Measurements from ENCODE around the gene PEG3. TPM values are rescaled to one million over a fixed set of nuclear protein-coding genes. Genes with fewer than 3 reads are reported as not detected.

Gene PEG3
- total RNA-seq, 2 experiments from 2014 or later = 0.14 to 0.16 TPM

DNA sequence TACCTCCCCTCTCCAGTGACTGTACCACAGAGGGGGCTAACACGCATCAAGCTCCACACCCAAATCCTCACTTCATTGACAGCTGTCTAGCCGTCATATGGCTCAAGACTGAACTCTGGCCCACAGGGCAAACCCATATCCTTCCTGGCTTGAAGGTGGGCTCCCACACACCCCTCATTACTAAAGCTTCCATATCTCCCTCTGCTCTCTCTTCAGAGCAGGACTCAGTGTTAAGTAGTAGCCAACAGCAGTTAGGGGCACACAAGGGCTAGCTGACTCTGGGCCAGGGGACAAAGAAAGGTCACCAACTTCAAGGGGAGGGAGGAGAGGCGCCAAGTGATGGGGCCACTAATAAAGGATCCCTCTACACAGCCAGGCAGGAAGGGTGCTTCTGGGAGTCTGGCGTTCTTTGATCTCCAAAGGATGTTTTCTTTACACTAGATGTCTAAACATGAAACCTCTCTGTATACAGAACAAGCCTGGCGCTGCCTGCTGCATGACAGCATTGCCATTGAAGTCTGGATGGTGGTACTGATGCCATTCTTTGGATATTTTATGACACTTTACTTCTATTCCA lies 8.1 kb downstream of the PEG3 start:
- H3K4me1 Mint-ChIP-seq = no peaks in the 10 kb centered on the region
- H3K9me3 Mint-ChIP-seq = peaks cover 22% of the 10 kb centered on the region
- no peak overlapping the region for H3K27ac Mint-ChIP-seq
- H3K36me3 Mint-ChIP-seq = peaks cover 10% of the 10 kb centered on the region
- no peak overlapping the region for H3K4me3 Mint-ChIP-seq
- H3K27me3 Mint-ChIP-seq = peaks cover 23% of the 10 kb centered on the region
- no peak for DNase-seq

GRCh38 chr19:56831255-56831654 lies 9.3 kb downstream of the PEG3 start:
- no peak for DNase-seq
- Mint-ChIP-seq H3K27ac (no peak overlapping the region), H3K4me1 (no peaks in the 10 kb centered on the region), H3K27me3 (peaks cover 11% of the 10 kb centered on the region), H3K36me3 (peaks cover 5% of the 10 kb centered on the region), H3K4me3 (no peak overlapping the region), H3K9me3 (peaks cover 15% of the 10 kb centered on the region)

GRCh38 chr19:56829596-56829995 lies 10.9 kb downstream of the PEG3 start:
- no peak for DNase-seq
- H3K27me3 Mint-ChIP-seq = peaks cover 3% of the 10 kb centered on the region
- H3K27ac Mint-ChIP-seq = no peak overlapping the region

DNA sequence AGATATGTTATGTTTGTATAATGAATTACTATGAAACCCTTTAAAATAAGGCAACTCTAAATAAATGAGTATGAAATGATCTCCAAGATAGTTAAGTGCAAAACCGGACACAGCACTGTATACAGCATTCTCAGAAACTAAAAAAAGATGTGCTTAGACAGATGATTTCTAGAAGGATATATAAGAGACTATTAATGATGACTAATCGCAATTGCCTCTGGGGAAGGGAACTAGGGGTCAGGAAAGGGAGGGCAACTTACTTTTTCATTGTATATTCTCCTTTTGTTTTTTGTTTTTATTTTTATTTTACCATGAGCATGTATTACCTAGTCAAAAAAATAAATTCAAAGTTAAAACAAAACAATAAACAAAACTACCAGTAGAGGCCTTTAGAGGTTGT lies 12.8 kb downstream of the PEG3 start:
- Mint-ChIP-seq H3K36me3 (no peaks in the 10 kb centered on the region), H3K4me1 (no peaks in the 10 kb centered on the region), H3K27ac (no peak overlapping the region), H3K9me3 (peaks cover 5% of the 10 kb centered on the region), H3K4me3 (no peak overlapping the region), H3K27me3 (peaks cover 3% of the 10 kb centered on the region)
- no peak for DNase-seq

More at GRCh38 chr19:56829596-56829995, 10.9 kb downstream of the PEG3 start:
- Mint-ChIP-seq H3K4me1 (no peaks in the 10 kb centered on the region), H3K9me3 (peaks cover 7% of the 10 kb centered on the region), H3K36me3 (no peaks in the 10 kb centered on the region), H3K4me3 (no peak overlapping the region)

- H3K27me3 Mint-ChIP-seq = no peaks in the 10 kb centered on the region
- no peak for DNase-seq
- H3K27ac Mint-ChIP-seq = no peak overlapping the region
- no peaks in the 10 kb centered on the region for H3K4me1 Mint-ChIP-seq
- no peaks in the 10 kb centered on the region for H3K36me3 Mint-ChIP-seq
- no peak overlapping the region for H3K4me3 Mint-ChIP-seq
- H3K9me3 Mint-ChIP-seq = peaks cover 5% of the 10 kb centered on the region
These were observed 16.6 kb downstream of the PEG3 start for GRCh38 chr19:56823956-56824355.

DNA sequence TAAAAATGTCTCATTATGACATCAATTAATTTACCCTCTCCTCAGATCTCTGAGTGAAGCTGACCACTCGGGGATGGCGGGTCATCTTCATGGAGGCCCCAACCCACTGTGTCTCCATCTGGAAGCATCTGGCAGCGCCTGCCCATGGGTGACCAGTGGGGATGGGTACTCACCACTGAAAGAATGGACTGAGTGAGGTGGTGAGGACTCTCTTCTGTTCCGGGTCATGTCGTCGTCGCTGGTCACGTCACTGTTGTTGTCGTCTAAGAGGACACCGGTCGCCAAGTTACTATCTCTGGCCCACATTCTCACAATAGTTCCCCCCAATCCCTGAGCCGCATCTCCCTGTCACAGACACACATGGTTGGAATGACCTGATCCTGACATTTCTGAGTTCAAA lies 17.1 kb downstream of the PEG3 start:
- peaks cover 5% of the 10 kb centered on the region for H3K9me3 Mint-ChIP-seq
- no peaks in the 10 kb centered on the region for H3K36me3 Mint-ChIP-seq
- DNase-seq = no peak
- H3K27ac Mint-ChIP-seq = no peak overlapping the region
- no peaks in the 10 kb centered on the region for H3K4me1 Mint-ChIP-seq
- H3K4me3 Mint-ChIP-seq = no peak overlapping the region
- H3K27me3 Mint-ChIP-seq = no peaks in the 10 kb centered on the region

- Mint-ChIP-seq H3K4me1 (no peaks in the 10 kb centered on the region), H3K9me3 (peaks cover 2% of the 10 kb centered on the region), H3K4me3 (no peak overlapping the region), H3K27ac (no peak overlapping the region), H3K27me3 (no peaks in the 10 kb centered on the region), H3K36me3 (no peaks in the 10 kb centered on the region)
- DNase-seq = no peak
These were observed 17.8 kb downstream of the PEG3 start for GRCh38 chr19:56822755-56823154.

DNA sequence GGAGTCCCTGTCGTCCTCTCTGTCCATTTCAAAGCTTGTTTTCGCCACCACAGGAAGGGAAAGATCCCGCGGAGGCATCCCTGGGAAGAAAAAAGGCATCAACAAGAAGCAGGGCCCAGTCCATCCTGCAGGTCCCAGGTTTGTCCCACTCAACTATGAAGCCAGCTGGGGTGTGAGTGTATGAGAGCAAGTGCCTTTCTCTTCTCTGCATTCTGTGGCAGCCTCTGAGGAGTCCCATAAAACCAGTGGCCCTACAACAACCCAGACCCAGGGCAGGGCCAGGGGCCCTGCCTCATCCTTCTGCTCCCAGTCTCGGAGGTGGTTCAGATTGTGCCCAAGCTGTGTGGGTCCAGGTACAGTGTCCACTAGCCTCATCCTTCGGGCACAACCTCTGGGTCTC lies 18.9 kb downstream of the PEG3 start:
- no peaks in the 10 kb centered on the region for H3K27me3 Mint-ChIP-seq
- no peak for DNase-seq
- peaks cover 8% of the 10 kb centered on the region for H3K9me3 Mint-ChIP-seq
- H3K36me3 Mint-ChIP-seq = no peaks in the 10 kb centered on the region
- H3K27ac Mint-ChIP-seq = no peak overlapping the region
- no peak overlapping the region for H3K4me3 Mint-ChIP-seq
- H3K4me1 Mint-ChIP-seq = no peaks in the 10 kb centered on the region

DNA sequence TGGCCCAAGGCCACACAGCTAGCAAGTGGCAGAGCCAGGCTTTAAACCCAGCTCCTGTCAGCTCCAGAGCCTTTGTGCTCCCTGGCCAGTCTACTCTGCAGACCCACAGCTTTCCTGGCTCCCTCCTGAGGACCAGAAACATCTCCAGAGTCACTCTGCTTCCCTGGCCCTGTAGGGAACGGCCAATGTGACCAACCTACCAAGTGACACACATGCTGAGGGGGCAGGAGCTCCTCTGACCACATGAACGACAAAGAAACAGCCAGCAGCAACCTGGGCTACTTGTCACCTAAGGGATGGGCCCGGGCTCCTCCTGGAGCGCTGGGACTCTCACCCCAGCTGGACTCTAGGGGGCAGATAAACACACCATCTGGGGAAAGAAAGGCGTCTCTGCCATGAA lies 19.3 kb downstream of the PEG3 start:
- Mint-ChIP-seq H3K36me3 (no peaks in the 10 kb centered on the region), H3K4me1 (no peaks in the 10 kb centered on the region), H3K9me3 (peaks cover 11% of the 10 kb centered on the region), H3K27ac (no peak overlapping the region), H3K4me3 (no peak overlapping the region), H3K27me3 (no peaks in the 10 kb centered on the region)
- no peak for DNase-seq

GRCh38 chr19:56819166-56819565 lies 21.4 kb downstream of the PEG3 start:
- Mint-ChIP-seq H3K27me3 (no peaks in the 10 kb centered on the region), H3K27ac (no peak overlapping the region), H3K4me3 (no peak overlapping the region), H3K9me3 (peaks cover 15% of the 10 kb centered on the region), H3K36me3 (no peaks in the 10 kb centered on the region), H3K4me1 (no peaks in the 10 kb centered on the region)
- DNase-seq = no peak

DNA sequence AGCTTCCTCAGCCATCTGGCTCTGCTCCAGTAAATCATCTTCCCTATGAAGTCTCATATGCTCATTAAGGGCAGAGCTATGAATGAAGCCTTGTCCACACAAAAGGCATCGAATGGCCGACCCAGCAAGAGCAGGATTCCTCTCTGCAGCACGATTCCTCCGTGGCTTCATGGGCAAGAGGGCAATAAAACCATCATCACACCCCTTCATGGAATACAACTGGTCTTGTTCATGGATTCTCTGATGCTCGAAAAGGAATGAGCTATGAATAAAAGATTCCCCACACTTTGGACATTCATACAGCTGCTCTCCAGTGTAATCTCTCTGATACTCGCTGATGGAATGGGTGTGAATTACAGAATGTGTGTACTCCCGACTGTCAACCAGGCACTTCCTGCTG lies 25.9 kb downstream of the PEG3 start:
- Mint-ChIP-seq H3K4me1 (no peaks in the 10 kb centered on the region), H3K36me3 (no peaks in the 10 kb centered on the region), H3K27ac (no peak overlapping the region), H3K4me3 (no peak overlapping the region), H3K27me3 (no peaks in the 10 kb centered on the region), H3K9me3 (peaks cover 15% of the 10 kb centered on the region)
- no peak for DNase-seq

GRCh38 chr19:56813531-56813930 lies 27.0 kb downstream of the PEG3 start:
- peaks cover 18% of the 10 kb centered on the region for H3K9me3 Mint-ChIP-seq
- no peaks in the 10 kb centered on the region for H3K4me1 Mint-ChIP-seq
- H3K4me3 Mint-ChIP-seq = no peak overlapping the region
- DNase-seq = no peak
- no peak overlapping the region for H3K27ac Mint-ChIP-seq
- H3K36me3 Mint-ChIP-seq = no peaks in the 10 kb centered on the region
- no peaks in the 10 kb centered on the region for H3K27me3 Mint-ChIP-seq

- H3K36me3 Mint-ChIP-seq = no peaks in the 10 kb centered on the region
- H3K4me1 Mint-ChIP-seq = no peaks in the 10 kb centered on the region
- H3K9me3 Mint-ChIP-seq = peaks cover 13% of the 10 kb centered on the region
- no peak overlapping the region for H3K4me3 Mint-ChIP-seq
- no peaks in the 10 kb centered on the region for H3K27me3 Mint-ChIP-seq
- H3K27ac Mint-ChIP-seq = no peak overlapping the region
- DNase-seq = no peak
These were observed 29.0 kb downstream of the PEG3 start for GRCh38 chr19:56811480-56811879.

DNA sequence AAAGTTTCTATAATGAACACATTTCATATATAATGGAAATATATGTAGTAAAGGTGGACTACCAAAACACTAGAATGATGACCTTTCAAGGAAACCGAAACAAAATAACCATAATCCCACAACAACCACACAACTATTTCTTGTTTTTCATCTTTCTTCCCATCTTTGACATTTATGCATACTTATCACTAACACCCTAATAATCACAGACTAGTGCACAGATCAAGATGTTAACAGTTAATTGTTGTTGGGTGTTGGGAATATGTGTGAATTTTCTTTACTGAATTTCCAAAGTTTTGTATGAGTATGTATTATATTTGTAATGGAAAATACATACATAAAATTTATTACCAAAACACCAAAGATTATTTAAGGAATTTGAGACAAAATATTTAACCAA lies 30.3 kb downstream of the PEG3 start:
- no peak for DNase-seq
- Mint-ChIP-seq H3K4me1 (no peaks in the 10 kb centered on the region), H3K4me3 (no peak overlapping the region), H3K36me3 (no peaks in the 10 kb centered on the region), H3K27me3 (no peaks in the 10 kb centered on the region), H3K27ac (no peak overlapping the region), H3K9me3 (peaks cover 23% of the 10 kb centered on the region)

- no peak for DNase-seq
- Mint-ChIP-seq H3K27me3 (no peaks in the 10 kb centered on the region), H3K4me1 (no peaks in the 10 kb centered on the region), H3K27ac (no peak overlapping the region), H3K9me3 (peaks cover 23% of the 10 kb centered on the region), H3K36me3 (no peaks in the 10 kb centered on the region), H3K4me3 (no peak overlapping the region)
These were observed 31.7 kb downstream of the PEG3 start for GRCh38 chr19:56808717-56809392.

DNA sequence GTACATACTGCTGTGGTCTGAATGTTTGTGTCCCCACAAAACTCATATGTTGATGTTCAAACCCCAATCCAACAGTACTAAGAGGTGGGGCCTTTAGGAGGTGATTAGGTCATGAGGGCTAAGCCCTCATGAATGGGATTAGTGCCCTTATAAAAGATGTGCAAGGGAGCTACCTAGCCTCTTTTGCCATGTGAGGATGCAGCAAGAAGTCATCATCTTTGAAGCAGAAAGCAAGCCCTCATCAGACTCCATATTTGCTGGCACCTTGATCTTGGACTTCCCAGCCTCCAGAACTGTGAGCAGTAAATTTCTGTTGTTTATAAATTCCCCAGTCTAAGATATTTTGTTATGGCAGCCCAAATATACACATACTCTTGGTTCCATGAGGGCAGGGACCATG lies 33.9 kb downstream of the PEG3 start:
- H3K4me1 Mint-ChIP-seq = no peaks in the 10 kb centered on the region
- no peaks in the 10 kb centered on the region for H3K27me3 Mint-ChIP-seq
- H3K36me3 Mint-ChIP-seq = peaks cover under 1% of the 10 kb centered on the region
- no peak overlapping the region for H3K27ac Mint-ChIP-seq
- no peak for DNase-seq
- H3K4me3 Mint-ChIP-seq = no peak overlapping the region
- H3K9me3 Mint-ChIP-seq = peaks cover 25% of the 10 kb centered on the region

Measured in activated naive CD8-positive, alpha-beta T cell treated with anti-CD3 and anti-CD28 coated beads for 36 hours (primary cell).